ENCODE results near the gene NTM.
A peak's percentile ranks its signal among the peaks of the same experiment; 100 is the strongest.
"Not testable (repeated sequence)": the region's sequence is repeated elsewhere in the genome, so short reads cannot be mapped to it uniquely, and the experiment has no call there.

Gene NTM

DNA sequence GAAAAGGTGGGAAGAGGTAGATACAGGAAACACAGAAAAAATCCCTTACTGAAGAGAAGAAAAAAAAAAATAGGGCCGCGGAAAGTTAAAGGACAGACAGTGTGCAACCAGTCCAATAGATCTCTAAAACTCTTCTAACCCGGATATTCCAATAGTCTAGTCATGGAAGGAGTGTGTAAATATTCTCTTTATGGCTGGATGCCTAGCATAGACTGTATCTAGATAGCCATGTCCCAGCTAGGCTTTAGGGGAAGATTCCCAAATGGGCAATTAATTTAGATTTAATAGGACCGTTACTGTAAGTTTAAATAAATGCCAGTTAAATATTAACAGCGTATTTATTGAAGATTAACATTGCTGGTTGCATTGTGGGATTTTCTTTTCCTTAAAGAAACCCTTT is 532.7 kb downstream of the NTM start:
- no peak for FAIRE-seq
- TF ChIP-seq TAF1 (IDR thresholded peaks at IDR 0.05; ENCODE audit: borderline replicate concordance, low read depth, low read length) (no peak), POLR2AphosphoS5 (IDR thresholded peaks at IDR 0.05; ENCODE audit: low read depth, low read length) (no peak), POLR2A (IDR thresholded peaks at IDR 0.05; ENCODE audit: low read depth, low read length) (no peak)
- no peak for DNase-seq (ENCODE audit: insufficient read length)

DNA sequence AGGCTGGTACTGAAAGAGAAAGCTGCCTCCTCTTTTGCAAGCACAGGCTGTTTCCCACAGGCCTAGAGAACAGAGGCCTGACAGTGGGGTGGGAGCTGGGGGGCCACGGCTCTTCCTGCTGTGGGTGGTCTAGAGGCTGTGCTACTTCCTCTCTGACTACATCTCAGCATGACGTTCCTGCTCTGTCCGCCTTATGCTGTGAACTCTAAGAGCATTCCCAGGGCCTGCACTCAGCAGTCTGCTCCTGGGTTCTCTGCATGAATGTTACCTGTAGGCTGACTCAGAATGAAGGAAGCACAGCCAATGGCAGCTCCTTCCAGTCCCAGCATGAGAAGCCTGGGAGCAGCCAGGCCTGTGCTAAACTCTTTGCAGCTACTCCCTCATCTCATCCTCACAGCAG is 534.3 kb downstream of the NTM start:
- DNase-seq (ENCODE audit: insufficient read length) = no peak
- FAIRE-seq = no peak
- no peak for TF ChIP-seq POLR2AphosphoS5 (IDR thresholded peaks at IDR 0.05; ENCODE audit: low read depth, low read length)
- TF ChIP-seq TAF1 (IDR thresholded peaks at IDR 0.05; ENCODE audit: borderline replicate concordance, low read depth, low read length) = no peak
- no peak for TF ChIP-seq POLR2A (IDR thresholded peaks at IDR 0.05; ENCODE audit: low read depth, low read length)

DNA sequence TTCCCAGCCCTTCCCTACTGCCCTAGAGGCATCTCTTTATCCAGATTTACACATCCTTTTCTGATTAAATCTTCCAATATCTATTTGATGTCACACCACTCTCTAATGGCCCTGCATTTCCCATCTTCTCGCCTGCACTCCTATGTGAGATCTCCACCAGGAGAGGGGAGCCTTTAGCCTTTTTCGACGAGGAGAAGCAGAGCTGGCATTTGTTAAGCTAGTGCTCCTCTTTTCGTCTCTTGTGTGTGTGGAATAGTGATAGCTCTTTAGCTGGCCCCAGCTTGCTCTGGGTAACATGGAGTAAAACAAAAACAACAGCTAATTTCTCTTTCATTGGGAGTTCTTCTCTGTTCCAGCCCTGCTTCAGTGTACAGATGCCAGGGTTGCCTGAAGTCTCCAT is 536.5 kb downstream of the NTM start:
- DNase-seq (ENCODE audit: insufficient read length) = no peak

DNA sequence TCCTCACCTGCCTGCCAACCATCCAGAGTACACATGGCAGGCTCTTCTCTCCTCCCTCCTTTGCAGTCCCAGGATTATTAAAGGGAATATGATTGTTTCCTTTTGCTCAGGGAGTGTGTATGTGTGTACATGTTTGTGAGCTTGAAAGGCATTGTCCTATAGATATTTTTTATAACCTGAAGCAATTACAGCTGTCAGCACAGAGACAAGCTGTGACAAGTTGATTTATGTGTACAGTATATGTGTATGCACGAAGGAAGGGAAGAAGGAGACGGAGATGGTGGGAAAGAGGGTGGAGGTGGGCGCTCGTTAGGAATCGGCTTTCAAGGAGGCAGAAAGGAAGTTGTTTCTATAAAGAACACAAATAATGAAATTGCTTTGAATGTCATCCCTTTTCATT is 537.0 kb downstream of the NTM start:
- FAIRE-seq = no peak
- DNase-seq (ENCODE audit: insufficient read length) = no peak
- TF ChIP-seq POLR2A (IDR thresholded peaks at IDR 0.05; ENCODE audit: low read depth, low read length) (no peak), POLR2AphosphoS5 (IDR thresholded peaks at IDR 0.05; ENCODE audit: low read depth, low read length) (no peak), TAF1 (IDR thresholded peaks at IDR 0.05; ENCODE audit: borderline replicate concordance, low read depth, low read length) (no peak)

More for the DNA sequence above, 536.5 kb downstream of the NTM start:
- TF ChIP-seq POLR2A (IDR thresholded peaks at IDR 0.05; ENCODE audit: low read depth, low read length) (no peak), POLR2AphosphoS5 (IDR thresholded peaks at IDR 0.05; ENCODE audit: low read depth, low read length) (no peak), TAF1 (IDR thresholded peaks at IDR 0.05; ENCODE audit: borderline replicate concordance, low read depth, low read length) (no peak)
- FAIRE-seq = no peak

DNA sequence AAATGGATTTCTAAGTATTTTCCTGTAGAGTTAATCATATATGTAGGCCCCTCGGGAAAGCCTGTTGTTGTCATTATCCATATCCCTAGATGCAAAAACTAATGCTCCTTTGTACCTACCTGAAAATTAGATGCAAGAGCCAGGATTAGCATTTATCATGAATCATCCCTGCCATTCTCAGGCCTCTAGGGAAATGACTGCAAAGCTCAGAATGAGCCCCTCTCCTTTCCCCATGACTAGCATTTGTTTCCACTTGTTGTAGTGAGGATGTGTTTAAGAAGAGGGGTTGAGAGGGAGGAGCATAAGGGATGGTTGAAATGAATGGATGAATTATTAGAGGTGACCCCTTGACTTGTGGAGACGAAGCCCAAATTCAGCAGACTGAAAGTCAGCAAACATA is 537.9 kb downstream of the NTM start:
- TF ChIP-seq POLR2AphosphoS5 (IDR thresholded peaks at IDR 0.05; ENCODE audit: low read depth, low read length) = no peak
- TF ChIP-seq TAF1 (IDR thresholded peaks at IDR 0.05; ENCODE audit: borderline replicate concordance, low read depth, low read length) = no peak
- no peak for TF ChIP-seq POLR2A (IDR thresholded peaks at IDR 0.05; ENCODE audit: low read depth, low read length)
- FAIRE-seq = no peak

DNA sequence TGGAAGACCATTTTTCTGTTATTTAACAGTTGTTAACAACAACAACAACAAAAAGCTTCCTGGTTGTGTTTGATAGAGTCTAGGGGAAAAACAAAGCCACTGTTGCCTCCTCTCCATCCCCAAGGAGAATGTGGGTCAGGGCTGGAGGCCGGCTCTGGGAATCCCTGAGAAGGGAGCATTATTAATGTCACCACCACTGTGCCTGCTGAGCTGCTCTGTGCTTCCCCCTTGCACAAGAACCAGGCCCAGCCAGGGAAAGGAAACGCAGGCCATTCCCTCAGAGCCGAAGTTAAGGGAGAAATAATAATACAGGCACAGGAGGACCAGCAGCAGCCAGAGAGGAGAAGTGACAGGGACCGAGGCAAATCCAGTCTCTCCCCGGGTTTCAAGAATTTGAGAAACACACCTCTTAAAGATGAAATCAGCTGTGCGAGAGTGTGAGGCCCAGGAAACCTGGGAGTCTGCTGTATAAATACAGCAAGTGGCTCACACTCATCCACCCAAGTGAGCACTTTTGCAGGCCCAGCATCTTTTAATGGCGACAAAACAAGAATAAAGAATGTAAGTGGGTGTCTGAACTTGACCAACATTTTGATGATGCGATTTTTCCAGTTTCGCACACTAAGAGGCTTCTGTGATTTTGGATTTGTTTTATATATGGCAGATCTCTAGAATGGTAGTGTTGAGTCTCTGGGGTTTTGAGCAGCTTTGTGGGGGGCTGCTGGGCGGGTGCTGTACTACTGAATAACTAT is 539.2 kb downstream of the NTM start:
- no peak for TF ChIP-seq POLR2AphosphoS5 (IDR thresholded peaks at IDR 0.05; ENCODE audit: low read depth, low read length)
- no peak for TF ChIP-seq TAF1 (IDR thresholded peaks at IDR 0.05; ENCODE audit: borderline replicate concordance, low read depth, low read length)
- no peak for FAIRE-seq
- DNase-seq (ENCODE audit: insufficient read length) = no peak

More for the DNA sequence above, 537.9 kb downstream of the NTM start:
- no peak for DNase-seq (ENCODE audit: insufficient read length)

DNA sequence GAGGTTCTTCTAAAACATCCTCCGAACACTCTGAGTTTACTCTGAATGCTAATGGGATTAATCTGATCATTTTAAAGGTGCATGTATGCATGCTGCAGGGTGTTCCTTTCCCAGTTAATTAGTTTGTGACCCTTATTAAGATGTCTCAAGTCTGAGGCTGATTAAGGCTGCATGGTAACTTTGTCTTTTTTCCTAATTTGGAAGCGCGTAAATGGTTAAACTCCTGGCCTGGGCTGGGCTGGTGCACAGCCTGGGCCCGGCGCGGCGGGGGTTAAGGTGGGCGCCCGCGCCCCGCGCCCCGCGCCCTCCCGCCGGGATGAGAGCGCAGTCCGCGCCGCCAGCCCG is 539.7 kb downstream of the NTM start:
- no peak for TF ChIP-seq TAF1 (IDR thresholded peaks at IDR 0.05; ENCODE audit: borderline replicate concordance, low read depth, low read length)
- TF ChIP-seq POLR2AphosphoS5 (IDR thresholded peaks at IDR 0.05; ENCODE audit: low read depth, low read length) = no peak
- no peak for TF ChIP-seq POLR2A (IDR thresholded peaks at IDR 0.05; ENCODE audit: low read depth, low read length)
- FAIRE-seq = no peak
- DNase-seq (ENCODE audit: insufficient read length) = no peak

DNA sequence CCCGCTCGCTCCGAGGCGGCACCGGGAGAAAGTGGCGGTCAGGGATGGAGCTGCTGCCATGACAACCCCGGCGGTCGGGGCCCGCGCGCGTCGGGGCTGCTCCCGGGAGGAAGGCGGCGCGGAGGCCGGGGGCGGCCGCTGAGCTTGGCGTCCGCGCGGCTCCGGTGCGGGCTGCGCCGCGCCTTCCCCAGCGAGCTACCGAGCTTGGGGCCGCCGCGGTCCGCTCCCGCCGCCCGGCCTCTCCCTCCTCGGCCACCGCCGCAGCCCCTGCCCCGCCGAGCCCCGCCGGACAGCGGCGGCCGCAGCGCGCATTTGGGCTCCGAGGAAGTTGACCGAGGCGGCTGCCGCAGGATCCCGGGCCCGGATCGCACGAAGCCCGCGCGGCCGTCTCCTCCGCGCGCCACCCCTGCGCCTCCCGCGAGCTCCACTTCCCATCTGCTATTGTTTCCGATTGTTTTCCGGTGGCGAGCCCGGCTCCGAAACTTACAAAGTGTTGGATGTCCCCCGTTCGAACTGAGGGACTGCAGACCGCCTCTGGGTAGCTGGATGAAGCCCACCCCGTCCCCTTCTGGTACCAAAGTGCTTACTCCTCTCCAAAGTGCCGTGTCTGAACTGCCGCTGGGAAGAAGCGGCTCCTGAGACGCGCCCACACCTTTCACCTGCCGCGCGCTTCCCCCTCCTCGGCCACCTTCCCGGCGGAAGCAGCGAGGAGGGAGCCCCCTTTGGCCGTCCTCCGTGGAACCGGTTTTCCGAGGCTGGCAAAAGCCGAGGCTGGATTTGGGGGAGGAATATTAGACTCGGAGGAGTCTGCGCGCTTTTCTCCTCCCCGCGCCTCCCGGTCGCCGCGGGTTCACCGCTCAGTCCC is 540.3 kb downstream of the NTM start:
- FAIRE-seq = no peak

DNA sequence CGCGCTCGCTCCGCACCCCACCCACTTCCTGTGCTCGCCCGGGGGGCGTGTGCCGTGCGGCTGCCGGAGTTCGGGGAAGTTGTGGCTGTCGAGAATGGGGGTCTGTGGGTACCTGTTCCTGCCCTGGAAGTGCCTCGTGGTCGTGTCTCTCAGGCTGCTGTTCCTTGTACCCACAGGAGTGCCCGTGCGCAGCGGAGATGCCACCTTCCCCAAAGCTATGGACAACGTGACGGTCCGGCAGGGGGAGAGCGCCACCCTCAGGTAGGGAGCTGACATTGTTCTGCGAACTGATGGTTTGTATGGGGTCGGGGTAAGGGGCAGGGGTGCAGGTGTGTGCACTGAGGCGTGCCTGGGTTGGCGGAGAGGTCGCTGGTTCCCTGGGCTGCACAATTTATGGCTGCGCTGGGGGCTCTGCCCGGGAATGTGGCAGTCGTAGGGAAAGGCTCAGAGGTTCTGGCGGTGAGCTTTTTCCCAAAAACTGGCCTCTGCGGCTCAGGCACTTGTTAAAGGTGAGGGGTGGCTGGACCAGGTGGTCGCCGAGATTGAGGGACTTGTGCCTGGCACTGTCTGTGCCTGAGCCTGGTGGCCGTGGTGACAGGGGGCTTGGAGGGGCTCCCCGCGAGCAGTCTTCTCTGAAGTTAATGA is 541.1 kb downstream of the NTM start:
- not testable (repeated sequence) for FAIRE-seq; DNase-seq (ENCODE audit: insufficient read length)

More for the DNA sequence above, 540.3 kb downstream of the NTM start:
- TF ChIP-seq POLR2AphosphoS5 (IDR thresholded peaks at IDR 0.05; ENCODE audit: low read depth, low read length) = no peak
- no peak for TF ChIP-seq POLR2A (IDR thresholded peaks at IDR 0.05; ENCODE audit: low read depth, low read length)
- TF ChIP-seq TAF1 (IDR thresholded peaks at IDR 0.05; ENCODE audit: borderline replicate concordance, low read depth, low read length) = no peak
- peak; percentile 22 for DNase-seq (ENCODE audit: insufficient read length)

DNA sequence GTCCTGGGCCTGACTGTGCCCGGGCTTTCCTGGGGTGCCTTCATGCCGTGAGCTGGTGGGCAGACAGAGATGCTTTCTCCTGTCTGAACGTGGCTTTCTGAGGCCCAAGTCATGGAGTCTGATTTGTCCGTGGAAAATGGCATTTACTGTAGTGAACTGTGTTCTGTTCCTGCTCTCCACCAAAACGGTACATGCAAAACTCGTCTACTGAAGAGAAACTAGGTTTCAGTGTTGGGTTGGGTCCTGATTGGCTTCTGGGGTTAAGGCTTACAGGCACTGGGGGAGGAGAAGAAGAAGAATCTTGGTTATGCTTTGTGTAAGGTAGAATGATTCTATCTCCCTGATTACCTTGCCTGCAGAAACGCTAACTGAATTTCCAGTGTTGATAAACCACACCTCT is 541.7 kb downstream of the NTM start:
- TF ChIP-seq POLR2A (IDR thresholded peaks at IDR 0.05; ENCODE audit: low read depth, low read length) (no peak), POLR2AphosphoS5 (IDR thresholded peaks at IDR 0.05; ENCODE audit: low read depth, low read length) (no peak), TAF1 (IDR thresholded peaks at IDR 0.05; ENCODE audit: borderline replicate concordance, low read depth, low read length) (no peak)
- FAIRE-seq (no peak), DNase-seq (ENCODE audit: insufficient read length) (no peak)

DNA sequence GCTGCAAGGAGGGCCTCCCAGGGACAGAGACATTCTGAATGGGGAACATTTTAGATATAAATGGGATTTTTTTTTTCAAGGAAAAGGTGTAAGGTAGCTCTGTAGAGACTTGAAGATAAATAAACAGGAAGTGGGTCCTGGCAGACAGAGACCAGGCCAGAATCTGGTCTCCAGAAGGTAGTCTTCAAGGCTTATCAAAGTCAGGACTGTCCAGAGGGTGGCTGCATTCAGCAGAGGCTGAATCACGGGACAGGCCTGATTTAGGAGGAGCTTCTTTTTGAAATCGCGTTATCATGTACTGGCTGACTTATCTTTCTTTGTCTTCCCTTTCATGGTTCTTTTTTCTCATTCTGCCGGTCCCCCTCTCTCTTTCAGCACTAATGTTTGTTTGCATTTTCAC is 542.9 kb downstream of the NTM start:
- no peak for TF ChIP-seq POLR2AphosphoS5 (IDR thresholded peaks at IDR 0.05; ENCODE audit: low read depth, low read length)
- no peak for TF ChIP-seq POLR2A (IDR thresholded peaks at IDR 0.05; ENCODE audit: low read depth, low read length)
- TF ChIP-seq TAF1 (IDR thresholded peaks at IDR 0.05; ENCODE audit: borderline replicate concordance, low read depth, low read length) = no peak
- FAIRE-seq = no peak
- DNase-seq (ENCODE audit: insufficient read length) = no peak

All from GM12892 (cell line).